K562 (cell line): ENCODE data around the gene YIPF4. TPM values are rescaled to one million over a fixed set of nuclear protein-coding genes. Genes with fewer than 3 reads are reported as not detected.

Experiments used
- ATAC-seq: fragments of 200-7000 bp; cut with Tn5 transposase; 3 replicates; pipeline ENCODE4 v1.9.1; 2020; ENCODE audit warnings: moderate library complexity
- BruUV-seq: library from RNA; stranded (reverse); fragments of 400-500 nt; replicated peaks from 2 replicates; lab custom pipeline; 2021; lab: Mats Ljungman, UMichigan
- CTCF ChIA-PET: fragments of 300-600 bp; formaldehyde crosslinking; extraction: SDS; loops from one replicate; lab custom pipeline; 2021; ENCODE audit warnings: low intra/inter-chr PET ratio; lab: Yijun Ruan, JAX
- POLR2A ChIA-PET: fragments of 300-600, 350-650 bp; sonication (Branson Sonifier 250); formaldehyde crosslinking; extraction: SDS; loops from one replicate; lab custom pipeline; 2021; ENCODE audit warnings: antibody characterized with exemption, inconsistent platforms; lab: Yijun Ruan, JAX
- DNase-seq, 4 experiments: peaks; one replicate each; pipeline versions ENCODE4 v3.0.0 to v3.0.0-alpha.2; 2011 to 2018; ENCODE audit warnings: low spot score in 3 of 4, mixed read lengths in 3 of 4; ENCODE audit errors: extremely low read depth in 1 of 4
- FAIRE-seq: peaks from 2 replicates; lab custom pipeline; 2011; peaks lifted over from hg19 to GRCh38; lab: Jason Lieb, UNC
- H2AFZ ChIP-seq: 2 replicates; pipeline ENCODE4 v1.6.0; 2011; ENCODE audit warnings: low read depth, low read length, control low read depth, inconsistent platforms
- H3K27ac ChIP-seq: fragments of 200-600 bp; 3 replicates; pipeline ENCODE4 v1.8.0; 2011; ENCODE audit warnings: low read depth, mild to moderate bottlenecking, control low read depth, inconsistent platforms, low read length, moderate library complexity, mixed read lengths; ENCODE audit errors: extremely low read depth
- H3K27me3 ChIP-seq, 2 experiments: fragments of 300-600 bp in 1 of 2; 2 replicates in 1 of 2; 3 replicates in 1 of 2; pipeline versions ENCODE4 v1.6.0 to v1.8.0; 2011; ENCODE audit warnings: inconsistent platforms in 2 of 2, low read length in 2 of 2, mild to moderate bottlenecking in 1 of 2, mixed read lengths in 1 of 2, moderate library complexity in 1 of 2; ENCODE audit not compliant: control insufficient read depth in 2 of 2, insufficient read depth in 2 of 2
- H3K36me3 ChIP-seq: fragments of 300-600 bp; 3 replicates; pipeline ENCODE4 v1.8.0; 2011; ENCODE audit warnings: mild to moderate bottlenecking, low read length, inconsistent platforms; ENCODE audit not compliant: control insufficient read depth, insufficient read depth
- H3K4me1 ChIP-seq, 2 experiments: fragments of 200-600 bp in 1 of 2; replicated peaks in 1 of 2; 2 replicates in 1 of 2; 3 replicates in 1 of 2; pipeline versions ENCODE4 v1.5.1 to v1.8.0; 2011; ENCODE audit warnings: inconsistent platforms in 2 of 2, low read length in 2 of 2, mild to moderate bottlenecking in 1 of 2, mixed read lengths in 1 of 2, moderate library complexity in 1 of 2; ENCODE audit not compliant: control insufficient read depth in 2 of 2, insufficient read depth in 2 of 2
- H3K4me2 ChIP-seq: 2 replicates; pipeline ENCODE4 v1.6.1; 2011; ENCODE audit warnings: low read length, control low read depth, inconsistent platforms, mixed read lengths; ENCODE audit not compliant: insufficient read depth
- H3K4me3 ChIP-seq: fragments of 200-600 bp; sonication (generic), shearing (Covaris generic); 2 replicates; pipeline ENCODE4 v1.5.1; 2016; ENCODE audit warnings: control low read depth, inconsistent platforms
- H3K79me2 ChIP-seq: fragments of 200-600 bp; 3 replicates; pipeline ENCODE4 v1.8.0; 2011; ENCODE audit warnings: low read length, inconsistent platforms; ENCODE audit not compliant: control insufficient read depth, insufficient read depth
- H3K9ac ChIP-seq, 2 experiments: 2 replicates each; pipeline versions ENCODE4 v1.6.0 to v1.6.1; 2011; ENCODE audit warnings: low read depth in 2 of 2, low read length in 2 of 2, control low read depth in 1 of 2, inconsistent platforms in 1 of 2, mild to moderate bottlenecking in 1 of 2, mixed read lengths in 1 of 2; ENCODE audit not compliant: insufficient read depth in 1 of 2
- H3K9me1 ChIP-seq: one replicate; pipeline ENCODE4 v1.6.0; 2011; ENCODE audit warnings: inconsistent platforms, mild to moderate bottlenecking, low read length, moderate library complexity; ENCODE audit not compliant: control insufficient read depth, insufficient read depth
- H3K9me3 ChIP-seq: replicated peaks from 2 replicates; pipeline ENCODE4 v1.5.1; 2011; ENCODE audit warnings: low read depth, low read length, inconsistent platforms; ENCODE audit not compliant: control insufficient read depth, insufficient read depth
- H4K20me1 ChIP-seq: replicated peaks from 2 replicates; pipeline ENCODE4 v1.6.1; 2011; ENCODE audit warnings: low read length, inconsistent platforms, mixed read lengths; ENCODE audit not compliant: control insufficient read depth, insufficient read depth
- CHD2 ChIP-seq: IDR thresholded peaks from 2 replicates; pipeline ENCODE4 v1.6.1; 2011; ENCODE audit warnings: low read depth, low read length
- FOXP1 ChIP-seq: sonication (generic); formaldehyde crosslinking; IDR thresholded peaks from 2 replicates; pipeline ENCODE4 v1.8.0; 2022; ENCODE audit warnings: mild to moderate bottlenecking, missing genetic modification reagents
- GTF2E2 ChIP-seq: fragments of 200-800 bp; sonication (Bioruptor generic); IDR thresholded peaks from 2 replicates; pipeline ENCODE4 v1.6.1; 2016; ENCODE audit warnings: missing genetic modification characterization, missing compliant biosample characterization
- HCFC1 ChIP-seq: IDR thresholded peaks from 2 replicates; pipeline ENCODE4 v1.6.1; 2012; ENCODE audit warnings: low read depth, low read length, improper control_type of control experiment
- HNRNPK ChIP-seq: fragments of 200-400 bp; formaldehyde crosslinking; IDR thresholded peaks from one replicate; pipeline ENCODE4 v1.6.1; 2018; ENCODE audit warnings: mild to moderate bottlenecking, low read depth, low read length; ENCODE audit not compliant: poor library complexity, severe bottlenecking
- SIN3A ChIP-seq, 2 experiments: fragments of 150-350 bp in 1 of 2; IDR thresholded peaks; 2 replicates each; pipeline ENCODE4 v1.6.1; 2011 to 2016; ENCODE audit warnings: borderline replicate concordance in 2 of 2, low read depth in 2 of 2, low read length in 2 of 2, mild to moderate bottlenecking in 2 of 2, moderate library complexity in 2 of 2; ENCODE audit not compliant: control insufficient read depth in 1 of 2
- TAF1 ChIP-seq: IDR thresholded peaks from 2 replicates; pipeline ENCODE4 v1.6.1; 2011; ENCODE audit warnings: mild to moderate bottlenecking, low read length, moderate library complexity; ENCODE audit not compliant: insufficient read depth, control insufficient read depth, severe bottlenecking; ENCODE audit errors: extremely low read depth
- TAL1 ChIP-seq: fragments of 450-650 bp; IDR thresholded peaks from 2 replicates; pipeline ENCODE4 v1.6.1; 2016; ENCODE audit warnings: mild to moderate bottlenecking
- WGBS: fragments of 100-300 bp; shearing (Covaris generic); methylation state at CpG from one replicate; pipeline ENCODE4 v1.1.6; 2016; ENCODE audit warnings: low coverage, mixed read lengths; ENCODE audit not compliant: insufficient coverage; ENCODE audit errors: missing lambda C conversion rate; 5-methylcytosine and 5-hydroxymethylcytosine counted together
- in situ Hi-C: fragments of 300-500 bp; cut with MboI; formaldehyde crosslinking; loops from 4 replicates; pipeline ENCODE4 v1.15.0; 2018; ENCODE audit warnings: inconsistent platforms, mixed read lengths
- intact Hi-C: fragments of 100-400 bp; cut with micrococcal nuclease; formaldehyde crosslinking; loops from 2 replicates; pipeline ENCODE4 v1.14.2; 2022
- polyA plus RNA-seq, 8 experiments: library from polyadenylated mRNA; depleted of rRNA in 4 of 8; stranded (reverse) in 5 of 8; unstranded in 3 of 8; fragments of >200 nt; fragmentation: Nextera tagmentation in 2 of 8; fragmentation: Illumina TruSeq in 1 of 8; extraction: Ambion mirVana in 2 of 8; extraction: Trizol in 1 of 8; gene quantifications; 2 replicates each; pipeline versions ENCODE4 v1.2.1 to v1.2.3, GENCODE V29; 2011 to 2014; ENCODE audit warnings: inconsistent platforms in 1 of 8, missing spikeins in 1 of 8
- total RNA-seq, 7 experiments: library from RNA; depleted of rRNA in 6 of 7; stranded (reverse); fragments of >200 nt in 6 of 7; fragmentation: Illumina TruSeq in 2 of 7; extraction: Trizol in 2 of 7; gene quantifications; 2 replicates each; pipeline versions ENCODE4 v1.2.1 to v1.2.3, GENCODE V29; 2011 to 2021; ENCODE audit warnings: low replicate concordance in 1 of 7
- TF ChIP-seq, protein P1 (sequence below): fragments of 450-650 bp; IDR thresholded peaks from 2 replicates; pipeline ENCODE4 v1.6.1; 2017; ENCODE audit warnings: antibody characterized with exemption
- TF ChIP-seq, protein P2 (sequence below): fragments of 450-650 bp; IDR thresholded peaks from 2 replicates; pipeline ENCODE4 v1.6.1; 2016; ENCODE audit warnings: missing biosample characterization, missing genetic modification characterization
- TF ChIP-seq, protein P3 (sequence below), 2 experiments: fragments of 450-650 bp; IDR thresholded peaks; 2 replicates each; pipeline ENCODE4 v1.6.1; 2016

The YIPF4 gene
- total and polyA plus RNA-seq, 9 of the 15 experiments (the other 6 are each of a cell fraction or from before 2014, with no cell fraction given), result 4.9 to 46.9 (median 17.5) TPM

DNA sequence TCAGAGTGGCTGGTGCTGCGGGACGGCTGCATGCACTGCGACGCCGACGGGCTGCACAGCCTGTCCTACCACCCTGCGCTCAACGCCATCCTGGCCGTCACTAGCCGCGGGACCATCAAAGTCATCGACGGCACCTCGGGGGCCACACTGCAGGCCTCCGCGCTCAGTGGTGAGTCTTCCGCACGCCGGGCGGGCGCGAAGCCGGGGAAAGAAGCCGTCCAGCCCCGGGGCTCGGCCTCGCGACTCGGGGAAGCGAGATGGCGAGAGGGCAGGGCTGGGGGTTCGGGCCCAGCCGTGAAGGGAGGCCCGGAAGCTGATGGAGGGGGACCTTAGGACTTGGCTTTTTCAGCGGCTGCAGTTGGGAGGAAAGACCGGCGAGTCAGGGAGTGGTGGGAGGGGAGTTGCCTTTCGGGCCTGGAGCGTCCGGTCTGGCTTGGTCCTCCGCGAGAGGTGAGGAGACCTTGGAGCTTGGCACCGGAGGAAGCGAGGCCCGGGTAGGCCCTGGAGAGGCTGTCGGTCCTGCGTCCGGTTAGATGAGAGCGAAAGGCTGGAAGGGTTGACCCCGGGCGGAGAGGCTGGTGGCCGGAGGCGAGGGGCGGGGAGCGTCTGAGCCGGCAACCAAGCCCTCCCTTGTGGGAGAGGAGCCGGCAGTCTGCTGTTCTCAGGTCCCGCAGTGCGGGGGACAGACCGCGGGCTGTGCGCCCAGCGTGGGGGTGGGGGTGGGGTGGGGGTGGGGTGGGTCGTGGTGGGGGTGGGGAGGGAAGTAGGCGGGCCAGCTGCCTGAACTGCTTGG, 79.8 kb downstream of the YIPF4 start (continued):
- TF ChIP-seq HNRNPK, result no peak

DNA sequence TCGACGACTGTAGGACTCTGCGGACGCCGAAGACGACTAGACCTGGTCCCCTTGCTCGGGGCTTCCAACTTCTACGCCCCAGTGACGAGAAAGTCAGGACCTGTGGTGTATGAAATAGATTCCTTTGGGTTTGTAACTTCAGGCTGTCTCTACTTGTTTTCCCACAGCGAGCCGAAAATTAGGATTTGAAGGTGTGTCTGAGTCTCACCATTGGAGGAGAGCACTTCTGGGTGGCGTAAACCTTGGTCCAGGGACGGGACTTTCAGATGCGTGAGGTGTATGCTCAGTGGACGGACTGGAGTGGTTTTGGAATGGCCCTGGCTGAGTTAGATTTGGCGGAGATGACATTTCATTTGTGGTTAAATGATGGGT, 80.4 kb downstream of the YIPF4 start:
- BruUV-seq, result TSS peak; percentile 55
- intact Hi-C loops (loop anchor here (10.0 kb wide), 1 partner anchor 193 kb away; the partner anchor contains the start of gene SLC30A6), in situ Hi-C loops (no loop called here)
- ChIA-PET CTCF (no interaction called here), POLR2A (interaction anchor here (0.7 kb wide), 1 partner anchor 358 kb away, joined by 3 read pairs; no protein-coding TSS in a partner anchor)
- ATAC-seq, result peak; percentile 11; the same call in 2 of the 3 replicates
- H3K79me2 ChIP-seq, result peaks cover 68% of the 10 kb centered on the region
- H2AFZ ChIP-seq, result peak overlapping the region; percentile 12; the same call in 1 of the 2 replicates
- H3K9me1 ChIP-seq, result no peaks in the 10 kb centered on the region
- H3K9ac ChIP-seq, result peak overlapping the region; percentile 71 to 95
- H3K4me3 ChIP-seq, result peak overlapping the region; percentile 87
- no peaks in the 10 kb centered on the region for H3K27me3 ChIP-seq
- H3K27ac ChIP-seq, result peak overlapping the region; percentile 68
- H3K4me2 ChIP-seq, result peak overlapping the region; percentile 93
- H3K4me1 ChIP-seq, result peaks cover 7 to 9% of the 10 kb centered on the region in 2 experiments; a peak in 4 of 5 replicates
- FAIRE-seq, result peak; percentile 56
- peak in 3 of 4 experiments; percentile 20 to 32 (median 28) for DNase-seq
- no peaks in the 10 kb centered on the region for H3K9me3 ChIP-seq
- peaks cover 32% of the 10 kb centered on the region for H3K36me3 ChIP-seq
- WGBS, result 2% methylated on average over 16 of the region's 16 CpGs
- peaks cover 19% of the 10 kb centered on the region for H4K20me1 ChIP-seq
- TF ChIP-seq, protein P1, sequence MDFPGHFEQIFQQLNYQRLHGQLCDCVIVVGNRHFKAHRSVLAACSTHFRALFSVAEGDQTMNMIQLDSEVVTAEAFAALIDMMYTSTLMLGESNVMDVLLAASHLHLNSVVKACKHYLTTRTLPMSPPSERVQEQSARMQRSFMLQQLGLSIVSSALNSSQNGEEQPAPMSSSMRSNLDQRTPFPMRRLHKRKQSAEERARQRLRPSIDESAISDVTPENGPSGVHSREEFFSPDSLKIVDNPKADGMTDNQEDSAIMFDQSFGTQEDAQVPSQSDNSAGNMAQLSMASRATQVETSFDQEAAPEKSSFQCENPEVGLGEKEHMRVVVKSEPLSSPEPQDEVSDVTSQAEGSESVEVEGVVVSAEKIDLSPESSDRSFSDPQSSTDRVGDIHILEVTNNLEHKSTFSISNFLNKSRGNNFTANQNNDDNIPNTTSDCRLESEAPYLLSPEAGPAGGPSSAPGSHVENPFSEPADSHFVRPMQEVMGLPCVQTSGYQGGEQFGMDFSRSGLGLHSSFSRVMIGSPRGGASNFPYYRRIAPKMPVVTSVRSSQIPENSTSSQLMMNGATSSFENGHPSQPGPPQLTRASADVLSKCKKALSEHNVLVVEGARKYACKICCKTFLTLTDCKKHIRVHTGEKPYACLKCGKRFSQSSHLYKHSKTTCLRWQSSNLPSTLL, result peak; percentile 94
- TF ChIP-seq TAF1 (no peak), GTF2E2 (tag) (no peak), TAL1 (no peak), CHD2 (peak; percentile 39; the same call in 1 of the 2 replicates), SIN3A (IDR thresholded peaks at IDR 0.05; ENCODE audit: borderline replicate concordance in 2 of 2, control insufficient read depth in 1 of 2, low read depth in 2 of 2, low read length in 2 of 2) (0 out of 4 replicates have a peak, but pooled peaks of 1 of the 2 experiments have one; percentile 37), HCFC1 (no peak), FOXP1 (CRISPR knock-in tag) (no peak)
- TF ChIP-seq, protein P2, sequence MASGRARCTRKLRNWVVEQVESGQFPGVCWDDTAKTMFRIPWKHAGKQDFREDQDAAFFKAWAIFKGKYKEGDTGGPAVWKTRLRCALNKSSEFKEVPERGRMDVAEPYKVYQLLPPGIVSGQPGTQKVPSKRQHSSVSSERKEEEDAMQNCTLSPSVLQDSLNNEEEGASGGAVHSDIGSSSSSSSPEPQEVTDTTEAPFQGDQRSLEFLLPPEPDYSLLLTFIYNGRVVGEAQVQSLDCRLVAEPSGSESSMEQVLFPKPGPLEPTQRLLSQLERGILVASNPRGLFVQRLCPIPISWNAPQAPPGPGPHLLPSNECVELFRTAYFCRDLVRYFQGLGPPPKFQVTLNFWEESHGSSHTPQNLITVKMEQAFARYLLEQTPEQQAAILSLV (tag), result no peak
- TF ChIP-seq, protein P3, sequence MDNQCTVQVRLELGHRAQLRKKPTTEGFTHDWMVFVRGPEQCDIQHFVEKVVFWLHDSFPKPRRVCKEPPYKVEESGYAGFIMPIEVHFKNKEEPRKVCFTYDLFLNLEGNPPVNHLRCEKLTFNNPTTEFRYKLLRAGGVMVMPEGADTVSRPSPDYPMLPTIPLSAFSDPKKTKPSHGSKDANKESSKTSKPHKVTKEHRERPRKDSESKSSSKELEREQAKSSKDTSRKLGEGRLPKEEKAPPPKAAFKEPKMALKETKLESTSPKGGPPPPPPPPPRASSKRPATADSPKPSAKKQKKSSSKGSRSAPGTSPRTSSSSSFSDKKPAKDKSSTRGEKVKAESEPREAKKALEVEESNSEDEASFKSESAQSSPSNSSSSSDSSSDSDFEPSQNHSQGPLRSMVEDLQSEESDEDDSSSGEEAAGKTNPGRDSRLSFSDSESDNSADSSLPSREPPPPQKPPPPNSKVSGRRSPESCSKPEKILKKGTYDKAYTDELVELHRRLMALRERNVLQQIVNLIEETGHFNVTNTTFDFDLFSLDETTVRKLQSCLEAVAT (IDR thresholded peaks at IDR 0.05), result peak in 1 of 2 experiments; percentile 14; a peak in 1 of 4 replicates
